ENCODE data around the gene FAM107A.

Gene FAM107A

GRCh38 chr3:58564054-58564453 is 13.1 kb downstream of the FAM107A start:
- TF ChIP-seq CTCF (IDR thresholded peaks at IDR 0.05; ENCODE audit: low read depth, low read length, missing control alignments) = no peak
- no peak for DNase-seq (ENCODE audit: low read depth)
- H3K4me3 ChIP-seq (ENCODE audit: low read depth, low read length) = no peak overlapping the region

- no peak for TF ChIP-seq CTCF (IDR thresholded peaks at IDR 0.05; ENCODE audit: low read depth, low read length, missing control alignments)
- no peak overlapping the region for H3K4me3 ChIP-seq (ENCODE audit: low read depth, low read length)
- DNase-seq (ENCODE audit: low read depth) = no peak
Measured at GRCh38 chr3:58563386-58564035, 13.7 kb downstream of the FAM107A start.

- TF ChIP-seq CTCF (IDR thresholded peaks at IDR 0.05; ENCODE audit: low read depth, low read length, missing control alignments) = no peak
- DNase-seq (ENCODE audit: low read depth) = no peak
- H3K4me3 ChIP-seq (ENCODE audit: low read depth, low read length) = no peak overlapping the region
Measured at GRCh38 chr3:58562498-58562897, 14.7 kb downstream of the FAM107A start.

- peak; percentile 2 for TF ChIP-seq CTCF (IDR thresholded peaks at IDR 0.05; ENCODE audit: low read depth, low read length, missing control alignments)
- H3K4me3 ChIP-seq (ENCODE audit: low read depth, low read length) = no peak overlapping the region
- no peak for DNase-seq (ENCODE audit: low read depth)
Measured at GRCh38 chr3:58560771-58561311, 16.4 kb downstream of the FAM107A start.

- no peak for TF ChIP-seq CTCF (IDR thresholded peaks at IDR 0.05; ENCODE audit: low read depth, low read length, missing control alignments)
- DNase-seq (ENCODE audit: low read depth) = no peak
- no peak overlapping the region for H3K4me3 ChIP-seq (ENCODE audit: low read depth, low read length)
Measured at GRCh38 chr3:58559586-58559985, 17.6 kb downstream of the FAM107A start.

GRCh38 chr3:58557491-58557890 is 19.7 kb downstream of the FAM107A start:
- no peak for TF ChIP-seq CTCF (IDR thresholded peaks at IDR 0.05; ENCODE audit: low read depth, low read length, missing control alignments)
- H3K4me3 ChIP-seq (ENCODE audit: low read depth, low read length) = no peak overlapping the region
- no peak for DNase-seq (ENCODE audit: low read depth)

GRCh38 chr3:58556761-58557221 is 20.4 kb downstream of the FAM107A start:
- DNase-seq (ENCODE audit: low read depth) = no peak
- TF ChIP-seq CTCF (IDR thresholded peaks at IDR 0.05; ENCODE audit: low read depth, low read length, missing control alignments) = no peak
- no peak overlapping the region for H3K4me3 ChIP-seq (ENCODE audit: low read depth, low read length)

Data from GM12864 (cell line).